ENCODE results near the gene PPP3CB. TPM values are rescaled to one million over a fixed set of nuclear protein-coding genes. Genes with fewer than 3 reads are reported as not detected.

PPP3CB gene
- total and polyA plus RNA-seq, 7 donors, result 21.0 to 103 (median 75.5) TPM

DNA sequence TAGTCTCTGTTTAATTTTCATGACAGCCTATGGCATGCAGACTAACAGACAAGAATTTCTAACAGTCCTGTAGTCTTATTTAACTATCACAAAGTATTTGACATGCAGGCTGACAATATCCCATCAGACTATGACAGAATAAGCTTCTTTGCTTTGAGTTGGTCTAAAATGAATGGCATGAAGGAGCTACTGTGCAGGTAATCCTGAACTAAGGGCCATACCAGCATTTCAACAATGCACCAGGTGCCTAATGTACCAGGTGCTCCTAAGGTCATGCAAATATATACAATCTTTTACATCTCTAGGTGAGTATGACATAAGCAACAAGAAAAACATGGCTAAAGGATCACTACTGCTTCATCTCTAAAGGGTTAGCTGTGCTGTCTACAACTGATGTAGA, 48.9 kb downstream of the PPP3CB start:
- Histone ChIP-seq H3K4me3 (no peak overlapping the region), H3K36me3 (peaks cover 6 to 45% (median 8%) of the 10 kb centered on the region in 4 donors)
- intact Hi-C loops (cut with DNase I), result no loop called here

DNA sequence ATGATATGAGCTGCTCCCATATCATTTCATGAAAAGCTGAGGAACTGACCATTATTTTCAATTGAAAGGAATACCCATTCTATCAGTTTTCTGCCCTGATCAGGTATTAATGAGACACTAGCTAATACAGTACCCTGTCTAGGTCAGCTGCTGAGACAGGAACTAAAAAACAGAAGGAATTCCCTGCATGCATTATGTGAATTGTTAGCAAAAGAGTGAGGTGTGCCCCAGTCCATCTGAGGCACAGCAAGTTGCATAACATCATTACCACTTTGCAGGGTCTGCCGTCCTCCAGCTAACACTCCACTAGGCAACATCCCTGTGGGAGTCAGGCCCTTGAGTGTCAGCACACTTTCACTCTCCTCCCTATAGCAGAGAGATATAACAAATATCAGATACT, 51.4 kb downstream of the PPP3CB start:
- Histone ChIP-seq H3K4me3 (no peak overlapping the region), H3K9me3 (no peaks in the 10 kb centered on the region), H3K4me1 (no peaks in the 10 kb centered on the region), H3K27me3 (no peaks in the 10 kb centered on the region), H3K27ac (no peak overlapping the region), H3K36me3 (peaks cover 6 to 51% (median 9%) of the 10 kb centered on the region in 4 donors)
- intact Hi-C loops (cut with DNase I), result no loop called here
- 86 to 89% methylated on average over 1 of the region's 1 CpG for WGBS, 2 donors
- DNase-seq, result no peak
- no peak for TF ChIP-seq POLR2AphosphoS5 (IDR thresholded peaks at IDR 0.05)
- no peak for TF ChIP-seq EP300 (IDR thresholded peaks at IDR 0.05)
- TF ChIP-seq, protein P1, sequence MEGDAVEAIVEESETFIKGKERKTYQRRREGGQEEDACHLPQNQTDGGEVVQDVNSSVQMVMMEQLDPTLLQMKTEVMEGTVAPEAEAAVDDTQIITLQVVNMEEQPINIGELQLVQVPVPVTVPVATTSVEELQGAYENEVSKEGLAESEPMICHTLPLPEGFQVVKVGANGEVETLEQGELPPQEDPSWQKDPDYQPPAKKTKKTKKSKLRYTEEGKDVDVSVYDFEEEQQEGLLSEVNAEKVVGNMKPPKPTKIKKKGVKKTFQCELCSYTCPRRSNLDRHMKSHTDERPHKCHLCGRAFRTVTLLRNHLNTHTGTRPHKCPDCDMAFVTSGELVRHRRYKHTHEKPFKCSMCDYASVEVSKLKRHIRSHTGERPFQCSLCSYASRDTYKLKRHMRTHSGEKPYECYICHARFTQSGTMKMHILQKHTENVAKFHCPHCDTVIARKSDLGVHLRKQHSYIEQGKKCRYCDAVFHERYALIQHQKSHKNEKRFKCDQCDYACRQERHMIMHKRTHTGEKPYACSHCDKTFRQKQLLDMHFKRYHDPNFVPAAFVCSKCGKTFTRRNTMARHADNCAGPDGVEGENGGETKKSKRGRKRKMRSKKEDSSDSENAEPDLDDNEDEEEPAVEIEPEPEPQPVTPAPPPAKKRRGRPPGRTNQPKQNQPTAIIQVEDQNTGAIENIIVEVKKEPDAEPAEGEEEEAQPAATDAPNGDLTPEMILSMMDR (IDR thresholded peaks at IDR 0.05), result no peak

More for the DNA sequence above, 48.9 kb downstream of the PPP3CB start:
- H3K4me1 ChIP-seq, result no peaks in the 10 kb centered on the region
- TF ChIP-seq EP300 (IDR thresholded peaks at IDR 0.05) (no peak), POLR2A (IDR thresholded peaks at IDR 0.05) (no peak), POLR2AphosphoS5 (IDR thresholded peaks at IDR 0.05) (no peak)
- TF ChIP-seq, protein P1 (IDR thresholded peaks at IDR 0.05), result no peak
- no peak for DNase-seq
- no peak overlapping the region for H3K27ac ChIP-seq
- H3K27me3 ChIP-seq, result no peaks in the 10 kb centered on the region
- H3K9me3 ChIP-seq, result no peaks in the 10 kb centered on the region

DNA sequence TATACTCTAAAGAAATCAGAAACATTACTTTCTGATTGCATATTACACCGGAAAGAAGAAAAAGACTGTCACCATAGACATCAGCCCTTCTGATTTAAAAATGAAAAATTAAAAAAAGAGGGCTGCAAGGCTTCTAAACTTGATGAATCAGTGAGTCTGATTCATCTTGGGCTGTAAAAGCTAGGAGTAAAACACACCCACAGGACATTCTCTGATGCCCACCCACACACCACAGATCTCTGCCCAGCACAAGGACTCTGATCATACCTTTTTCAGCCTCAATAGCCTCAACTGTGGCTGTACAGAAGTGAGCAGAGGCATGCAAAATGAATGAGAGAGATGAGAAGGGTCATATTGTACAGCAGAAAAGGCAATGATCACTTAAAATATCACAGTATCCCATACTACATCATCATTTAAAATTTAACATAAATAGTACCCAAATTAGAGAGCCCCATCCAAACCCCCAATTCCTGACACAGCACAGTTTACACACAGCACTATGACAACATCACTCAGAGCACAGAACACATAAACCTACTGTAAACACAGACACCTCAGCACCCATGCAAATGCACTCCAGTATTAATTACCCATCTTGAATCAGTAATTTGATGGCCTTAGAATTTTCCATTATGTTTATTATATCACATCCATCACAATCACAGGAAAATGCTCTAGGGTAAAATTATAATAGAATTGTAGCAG, 56.1 kb downstream of the PPP3CB start:
- WGBS, 2 donors, result 97 to 98% methylated on average over 1 of the region's 1 CpG
- Histone ChIP-seq H3K9me3 (no peaks in the 10 kb centered on the region), H3K27ac (no peak overlapping the region), H3K4me3 (no peak overlapping the region), H3K4me1 (no peaks in the 10 kb centered on the region), H3K27me3 (no peaks in the 10 kb centered on the region), H3K36me3 (peaks cover 0 to 54% (median 9%) of the 10 kb centered on the region in 4 donors)
- DNase-seq, result no peak
- TF ChIP-seq EP300 (IDR thresholded peaks at IDR 0.05), result no peak
- TF ChIP-seq, protein P1 (IDR thresholded peaks at IDR 0.05), result no peak
- no peak for TF ChIP-seq POLR2AphosphoS5 (IDR thresholded peaks at IDR 0.05)
- TF ChIP-seq POLR2A (IDR thresholded peaks at IDR 0.05), result no peak
- intact Hi-C loops (cut with DNase I), result no loop called here

DNA sequence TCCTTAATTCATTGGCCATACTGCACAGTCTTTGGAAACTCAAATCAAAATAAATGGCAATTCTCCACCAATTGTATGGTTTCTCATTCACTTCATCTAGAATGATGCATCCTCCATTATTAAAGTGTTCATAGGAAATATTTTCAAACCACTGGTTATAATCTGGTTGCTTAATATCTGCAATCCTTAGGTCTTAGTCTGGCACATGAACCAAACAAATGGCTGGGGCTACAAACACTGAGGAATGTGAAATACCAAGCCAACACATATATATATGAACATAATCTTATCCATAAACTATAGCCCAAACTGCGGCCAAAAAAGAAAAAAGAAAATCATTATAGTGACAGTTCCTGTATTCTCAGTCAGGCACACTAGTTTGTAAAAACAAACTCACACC, 56.8 kb downstream of the PPP3CB start:
- Histone ChIP-seq H3K27ac (no peak overlapping the region), H3K9me3 (no peaks in the 10 kb centered on the region), H3K27me3 (no peaks in the 10 kb centered on the region), H3K36me3 (peaks cover 0 to 54% (median 9%) of the 10 kb centered on the region in 4 donors), H3K4me1 (no peaks in the 10 kb centered on the region), H3K4me3 (no peak overlapping the region)
- WGBS, 2 donors, result 96 to 98% methylated on average over 1 of the region's 1 CpG
- no peak for DNase-seq
- TF ChIP-seq POLR2AphosphoS5 (IDR thresholded peaks at IDR 0.05) (no peak), EP300 (IDR thresholded peaks at IDR 0.05) (no peak), POLR2A (IDR thresholded peaks at IDR 0.05) (no peak)
- TF ChIP-seq, protein P1 (IDR thresholded peaks at IDR 0.05), result no peak
- intact Hi-C loops (cut with DNase I), result no loop called here

DNA sequence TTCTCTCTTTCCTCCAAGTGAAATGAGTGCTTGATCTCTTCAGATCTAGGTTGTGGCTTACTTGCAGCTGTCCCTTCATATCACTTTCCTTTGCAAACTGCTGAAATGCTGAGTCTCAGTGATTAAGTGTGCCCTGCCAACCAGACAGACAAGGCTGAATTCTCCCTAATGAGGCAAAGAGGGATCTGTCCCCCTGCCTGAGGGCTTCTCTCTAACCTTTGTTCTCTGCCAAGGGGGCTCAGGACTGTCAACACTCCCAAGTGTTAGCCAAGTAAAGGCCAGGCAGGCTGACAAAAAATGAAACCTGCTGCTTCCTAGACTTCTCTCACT, 62.3 kb downstream of the PPP3CB start, which contains the start of gene MSS51:
Gene MSS51, minus strand, starts transcription at position 24 of the 330 bp plus-strand sequence. CDS start 5,277 bp downstream, outside the sequence.
- no peak for TF ChIP-seq EP300 (IDR thresholded peaks at IDR 0.05)
- TF ChIP-seq, protein P1 (IDR thresholded peaks at IDR 0.05), result no peak
- no peak for TF ChIP-seq POLR2AphosphoS5 (IDR thresholded peaks at IDR 0.05)
- TF ChIP-seq POLR2A (IDR thresholded peaks at IDR 0.05), result no peak
- DNase-seq, result no peak
- no peaks in the 10 kb centered on the region for H3K4me1 ChIP-seq
- H3K36me3 ChIP-seq, result peaks cover 0 to 42% (median 6%) of the 10 kb centered on the region in 4 donors
- H3K27ac ChIP-seq, result no peak within 1 kb of the TSS
- no peaks in the 10 kb centered on the region for H3K27me3 ChIP-seq
- intact Hi-C loops (cut with DNase I), result no loop called here
- H3K9me3 ChIP-seq, result no peaks in the 10 kb centered on the region
- no peak within 1 kb of the TSS for H3K4me3 ChIP-seq
